Breast epithelium (tissue), 3 donors: ENCODE results near the gene RTEL1.
"Not testable (repeated sequence)": the region's sequence is repeated elsewhere in the genome, so short reads cannot be mapped to it uniquely, and the experiment has no call there.

ENCODE experiments used
- POLR2A ChIP-seq: fragments of 450-650 bp; IDR thresholded peaks from one replicate; pipeline ENCODE4 v1.6.1; 2016; ENCODE audit warnings: antibody characterized with exemption, mild to moderate bottlenecking, moderate library complexity
- TF ChIP-seq, protein P1 (sequence below), 3 donors: fragments of 450-650 bp; IDR thresholded peaks; one replicate each; pipeline ENCODE4 v1.5.1; 2016 to 2017; ENCODE audit warnings: antibody characterized with exemption in 3 of 3, mild to moderate bottlenecking in 3 of 3, moderate library complexity in 3 of 3

- TF ChIP-seq, protein P1, sequence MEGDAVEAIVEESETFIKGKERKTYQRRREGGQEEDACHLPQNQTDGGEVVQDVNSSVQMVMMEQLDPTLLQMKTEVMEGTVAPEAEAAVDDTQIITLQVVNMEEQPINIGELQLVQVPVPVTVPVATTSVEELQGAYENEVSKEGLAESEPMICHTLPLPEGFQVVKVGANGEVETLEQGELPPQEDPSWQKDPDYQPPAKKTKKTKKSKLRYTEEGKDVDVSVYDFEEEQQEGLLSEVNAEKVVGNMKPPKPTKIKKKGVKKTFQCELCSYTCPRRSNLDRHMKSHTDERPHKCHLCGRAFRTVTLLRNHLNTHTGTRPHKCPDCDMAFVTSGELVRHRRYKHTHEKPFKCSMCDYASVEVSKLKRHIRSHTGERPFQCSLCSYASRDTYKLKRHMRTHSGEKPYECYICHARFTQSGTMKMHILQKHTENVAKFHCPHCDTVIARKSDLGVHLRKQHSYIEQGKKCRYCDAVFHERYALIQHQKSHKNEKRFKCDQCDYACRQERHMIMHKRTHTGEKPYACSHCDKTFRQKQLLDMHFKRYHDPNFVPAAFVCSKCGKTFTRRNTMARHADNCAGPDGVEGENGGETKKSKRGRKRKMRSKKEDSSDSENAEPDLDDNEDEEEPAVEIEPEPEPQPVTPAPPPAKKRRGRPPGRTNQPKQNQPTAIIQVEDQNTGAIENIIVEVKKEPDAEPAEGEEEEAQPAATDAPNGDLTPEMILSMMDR (IDR thresholded peaks at IDR 0.05) = not testable (repeated sequence)
- not testable (repeated sequence) for TF ChIP-seq POLR2A
Measured at GRCh38 chr20:63613863-63614594, 44.1 kb upstream of the RTEL1 start.
